Activated CD8-positive, alpha-beta memory T cell treated with anti-CD3 and anti-CD28 coated beads, Interleukin-2, amount 50 U/mL, for 4 hours (primary cell): ENCODE results near the gene ARVCF.

Experiments
- DNase-seq: peaks from one replicate; pipeline ENCODE4 v3.0.0-alpha.2; 2020

The ARVCF gene

DNA sequence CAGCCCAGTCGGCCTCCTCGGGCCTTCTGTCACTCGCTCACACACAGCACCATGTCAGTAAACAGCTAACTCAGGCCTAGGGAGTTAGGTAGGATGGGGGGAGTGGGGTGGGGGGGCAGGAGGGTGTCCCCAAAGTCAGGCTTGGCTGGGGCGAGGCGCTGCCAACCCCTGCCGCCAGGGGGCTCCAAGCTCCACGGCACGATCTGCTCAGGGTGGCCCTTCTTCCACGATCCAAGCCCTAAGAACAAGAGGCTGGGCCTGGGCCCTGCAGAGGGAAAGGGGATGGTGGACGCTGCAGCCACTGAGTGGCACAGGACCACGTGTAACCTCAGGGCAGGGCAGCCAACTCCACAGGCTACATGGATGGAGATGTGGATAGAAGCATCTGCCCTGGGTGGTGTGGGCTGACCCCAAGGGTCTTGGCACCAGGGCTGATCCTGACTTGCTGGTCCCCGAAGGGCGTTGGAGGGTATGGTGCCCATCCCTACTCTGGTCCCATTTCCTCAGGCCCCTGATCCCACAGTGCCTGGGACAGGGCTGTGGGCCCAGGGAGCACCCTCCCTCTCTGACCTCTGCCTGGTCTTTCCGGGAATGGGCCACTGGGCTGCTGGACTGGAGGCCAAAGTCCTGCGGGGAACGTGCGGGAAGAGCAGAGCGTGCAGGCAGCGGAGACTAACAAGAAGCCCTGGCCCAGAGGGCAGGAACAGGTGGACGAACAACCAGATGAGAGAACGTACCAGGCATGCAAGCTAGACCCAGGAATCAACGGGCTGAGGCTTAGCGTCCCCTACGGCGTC, 45.9 kb downstream of the ARVCF start:
- peak; percentile 84 for DNase-seq

DNA sequence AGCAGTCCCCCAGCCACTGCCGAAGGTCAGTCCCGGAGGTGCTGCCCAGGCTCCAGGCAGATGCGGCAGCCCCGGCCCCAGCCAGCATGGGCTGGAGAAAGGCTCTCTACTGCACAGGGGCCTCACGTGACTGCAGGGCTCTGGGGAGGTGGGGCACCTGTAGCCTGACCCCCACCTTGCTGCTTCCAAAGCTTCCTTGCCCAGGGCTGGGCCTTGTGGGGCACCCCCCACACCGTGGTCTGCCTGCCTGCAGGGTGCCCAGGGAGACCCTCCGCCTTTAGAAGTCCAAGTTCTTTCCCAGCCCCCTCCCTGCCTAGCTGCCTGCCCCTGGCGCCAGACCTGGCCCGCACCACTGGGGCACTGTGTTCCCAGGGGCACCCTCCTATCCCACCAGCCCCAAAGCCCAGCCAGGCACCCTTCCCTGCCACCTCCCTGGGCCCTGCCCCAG, 46.6 kb downstream of the ARVCF start:
- DNase-seq, result no peak

DNA sequence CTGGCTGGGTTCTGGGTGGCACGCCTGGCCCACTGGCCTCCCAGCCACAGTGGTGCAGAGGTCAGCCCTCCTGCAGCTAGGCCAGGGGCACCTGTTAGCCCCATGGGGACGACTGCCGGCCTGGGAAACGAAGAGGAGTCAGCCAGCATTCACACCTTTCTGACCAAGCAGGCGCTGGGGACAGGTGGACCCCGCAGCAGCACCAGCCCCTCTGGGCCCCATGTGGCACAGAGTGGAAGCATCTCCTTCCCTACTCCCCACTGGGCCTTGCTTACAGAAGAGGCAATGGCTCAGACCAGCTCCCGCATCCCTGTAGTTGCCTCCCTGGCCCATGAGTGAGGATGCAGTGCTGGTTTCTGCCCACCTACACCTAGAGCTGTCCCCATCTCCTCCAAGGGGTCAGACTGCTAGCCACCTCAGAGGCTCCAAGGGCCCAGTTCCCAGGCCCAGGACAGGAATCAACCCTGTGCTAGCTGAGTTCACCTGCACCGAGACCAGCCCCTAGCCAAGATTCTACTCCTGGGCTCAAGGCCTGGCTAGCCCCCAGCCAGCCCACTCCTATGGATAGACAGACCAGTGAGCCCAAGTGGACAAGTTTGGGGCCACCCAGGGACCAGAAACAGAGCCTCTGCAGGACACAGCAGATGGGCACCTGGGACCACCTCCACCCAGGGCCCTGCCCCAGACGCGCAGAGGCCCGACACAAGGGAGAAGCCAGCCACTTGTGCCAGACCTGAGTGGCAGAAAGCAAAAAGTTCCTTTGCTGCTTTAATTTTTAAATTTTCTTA, 47.3 kb downstream of the ARVCF start:
- DNase-seq, result no peak

DNA sequence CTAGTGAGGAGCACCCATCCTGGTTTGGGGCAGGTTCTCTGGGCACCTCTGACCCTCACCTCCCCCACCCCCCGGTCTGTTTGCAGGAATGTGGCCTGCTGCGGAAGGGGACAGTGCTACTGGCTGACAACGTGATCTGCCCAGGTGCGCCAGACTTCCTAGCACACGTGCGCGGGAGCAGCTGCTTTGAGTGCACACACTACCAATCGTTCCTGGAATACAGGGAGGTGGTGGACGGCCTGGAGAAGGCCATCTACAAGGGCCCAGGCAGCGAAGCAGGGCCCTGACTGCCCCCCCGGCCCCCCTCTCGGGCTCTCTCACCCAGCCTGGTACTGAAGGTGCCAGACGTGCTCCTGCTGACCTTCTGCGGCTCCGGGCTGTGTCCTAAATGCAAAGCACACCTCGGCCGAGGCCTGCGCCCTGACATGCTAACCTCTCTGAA, 48.2 kb downstream of the ARVCF start:
- no peak for DNase-seq

DNA sequence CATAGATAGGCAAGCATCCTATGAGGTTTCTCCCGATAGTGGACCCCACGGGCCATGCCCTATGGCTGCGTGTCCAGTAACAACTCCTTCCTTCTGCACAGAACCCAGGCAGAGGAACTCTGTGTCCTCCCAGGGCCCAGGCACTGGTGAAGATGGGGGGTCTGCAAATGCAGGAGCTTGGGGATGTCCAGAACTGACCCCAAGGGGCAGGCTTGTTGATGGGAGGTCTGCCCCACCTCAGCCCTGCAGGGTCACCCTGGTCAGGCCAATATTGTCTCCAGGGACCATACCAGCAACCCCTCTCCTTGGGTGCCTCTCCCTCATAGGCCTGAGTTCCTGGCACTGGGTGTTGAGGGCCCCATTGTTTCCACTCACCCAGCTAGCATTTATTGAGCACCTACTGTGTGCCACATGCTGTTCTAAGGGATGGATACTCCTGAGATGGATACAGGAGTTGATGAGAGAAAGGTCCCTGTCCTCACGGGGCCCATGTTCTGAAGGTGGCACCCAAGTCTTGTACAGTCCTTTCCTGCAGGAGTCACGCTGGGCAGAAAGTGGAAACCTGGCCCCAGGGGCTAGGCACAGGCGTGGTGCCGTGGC, 48.7 kb downstream of the ARVCF start:
- DNase-seq, result no peak

DNA sequence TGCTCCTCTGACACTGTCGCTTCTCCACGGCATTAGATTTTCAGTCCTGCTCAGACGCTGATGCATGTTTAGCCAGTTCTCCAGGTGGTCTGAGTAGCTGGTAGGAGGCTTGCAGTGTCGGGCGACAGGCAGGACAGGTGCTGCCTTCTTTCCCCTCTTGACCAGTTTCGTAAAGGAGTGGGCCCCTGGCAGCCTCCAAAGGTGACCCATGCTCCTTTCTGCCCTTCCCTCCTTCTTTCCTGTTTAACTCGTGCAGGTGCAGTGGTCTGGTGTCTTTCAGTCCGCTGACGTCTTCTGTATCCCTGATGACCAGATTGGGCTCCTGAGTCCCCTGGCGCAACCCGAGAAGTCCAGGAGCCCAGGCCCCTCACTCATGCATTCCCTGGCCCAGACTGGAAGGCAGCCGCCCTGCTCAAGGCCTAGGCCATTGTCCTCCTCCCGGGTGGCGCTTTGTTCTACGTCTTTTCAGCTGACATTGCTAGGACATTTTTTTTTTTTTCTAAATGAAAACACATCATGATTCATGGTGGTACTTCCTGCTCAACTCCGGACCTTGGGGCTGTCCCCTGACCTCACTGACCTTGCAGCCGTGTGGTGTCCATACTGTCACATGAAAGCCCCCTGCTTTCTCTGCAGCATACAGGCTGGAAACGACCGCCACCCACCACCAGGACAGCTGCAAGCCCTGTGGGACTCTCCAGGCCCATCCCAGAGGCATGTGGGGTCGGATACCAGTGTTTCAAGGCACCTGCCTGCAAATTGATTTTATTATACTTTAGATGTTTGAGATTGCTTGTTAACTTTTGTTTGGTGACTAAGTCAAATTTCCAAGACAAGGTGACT, 49.5 kb downstream of the ARVCF start:
- no peak for DNase-seq

DNA sequence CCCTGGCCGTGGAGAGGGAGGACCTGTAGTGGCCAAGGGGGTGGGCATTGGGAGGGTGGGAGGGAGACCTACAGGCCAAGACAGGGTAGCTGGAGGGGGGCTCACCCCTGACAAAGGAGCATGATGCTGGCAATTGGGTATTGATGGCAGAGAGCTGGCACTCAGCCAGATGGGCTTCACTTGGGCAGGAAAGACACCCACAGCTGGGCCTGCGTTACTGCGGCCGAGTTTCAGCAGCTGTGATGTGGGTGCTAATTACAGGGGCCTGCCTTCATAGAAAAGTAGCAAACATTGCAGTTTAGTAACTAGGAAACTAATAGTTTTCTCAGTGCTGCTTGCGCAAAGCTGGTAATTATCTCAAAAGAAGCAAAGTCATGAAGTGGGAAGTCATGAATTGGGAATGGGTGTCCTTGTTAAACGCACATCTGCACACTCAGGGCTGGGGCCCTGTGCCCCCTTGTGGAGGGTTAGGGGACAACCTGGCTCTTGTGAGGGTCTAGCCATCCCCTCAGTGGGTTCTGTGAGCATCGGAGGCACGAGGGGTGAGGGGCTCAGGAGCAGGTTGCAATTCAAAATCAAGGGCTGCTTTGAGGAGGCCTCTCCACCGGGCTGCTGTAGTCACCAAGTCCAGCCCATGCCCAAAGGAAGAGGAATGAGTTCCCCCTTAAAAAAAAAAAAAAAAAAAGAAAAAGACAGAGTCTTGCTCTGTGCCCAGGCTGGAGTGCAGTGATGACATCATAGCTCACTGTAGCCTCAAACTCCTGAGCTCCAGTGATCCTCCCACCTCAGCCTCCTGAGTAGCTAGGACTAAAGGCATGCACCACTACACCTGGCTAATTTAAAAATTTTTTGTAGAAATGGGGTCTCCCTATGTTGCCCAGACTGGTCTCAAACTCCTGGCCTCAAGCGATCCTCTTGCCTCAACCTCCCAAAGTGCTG, 50.6 kb downstream of the ARVCF start:
- DNase-seq, result no peak

DNA sequence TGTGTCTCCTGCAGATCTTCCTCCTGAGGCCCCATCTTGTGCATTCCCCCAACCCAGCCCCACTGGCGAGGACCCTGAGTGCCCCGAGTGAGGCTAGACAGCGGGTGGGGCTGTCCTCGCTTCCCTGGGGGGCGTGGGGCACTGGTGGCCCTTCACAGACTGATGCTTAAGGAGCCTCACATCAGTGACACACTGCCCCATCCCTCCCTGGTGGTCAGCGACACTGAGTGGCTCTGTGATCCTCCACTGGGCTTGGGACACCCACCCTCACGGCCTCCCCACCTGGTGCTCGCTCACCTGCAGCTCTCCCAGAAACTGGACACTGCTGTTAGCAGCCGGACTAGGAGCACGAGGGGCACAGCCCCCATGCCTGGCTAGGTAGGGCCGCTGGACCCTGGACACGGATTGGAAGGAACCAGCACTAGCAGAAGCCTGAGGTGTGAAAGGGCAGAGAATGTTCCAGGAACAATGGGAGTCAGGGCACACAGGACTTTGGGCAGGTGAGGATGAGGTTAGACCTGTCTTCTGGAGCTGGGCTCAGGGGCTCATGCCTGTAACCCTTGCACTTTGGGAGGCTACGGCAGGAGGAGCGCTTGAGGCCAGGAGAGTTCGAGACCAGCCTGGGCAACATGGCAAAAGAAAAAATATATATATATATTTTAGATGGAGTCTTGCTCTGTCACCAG, 51.8 kb downstream of the ARVCF start:
- no peak for DNase-seq

DNA sequence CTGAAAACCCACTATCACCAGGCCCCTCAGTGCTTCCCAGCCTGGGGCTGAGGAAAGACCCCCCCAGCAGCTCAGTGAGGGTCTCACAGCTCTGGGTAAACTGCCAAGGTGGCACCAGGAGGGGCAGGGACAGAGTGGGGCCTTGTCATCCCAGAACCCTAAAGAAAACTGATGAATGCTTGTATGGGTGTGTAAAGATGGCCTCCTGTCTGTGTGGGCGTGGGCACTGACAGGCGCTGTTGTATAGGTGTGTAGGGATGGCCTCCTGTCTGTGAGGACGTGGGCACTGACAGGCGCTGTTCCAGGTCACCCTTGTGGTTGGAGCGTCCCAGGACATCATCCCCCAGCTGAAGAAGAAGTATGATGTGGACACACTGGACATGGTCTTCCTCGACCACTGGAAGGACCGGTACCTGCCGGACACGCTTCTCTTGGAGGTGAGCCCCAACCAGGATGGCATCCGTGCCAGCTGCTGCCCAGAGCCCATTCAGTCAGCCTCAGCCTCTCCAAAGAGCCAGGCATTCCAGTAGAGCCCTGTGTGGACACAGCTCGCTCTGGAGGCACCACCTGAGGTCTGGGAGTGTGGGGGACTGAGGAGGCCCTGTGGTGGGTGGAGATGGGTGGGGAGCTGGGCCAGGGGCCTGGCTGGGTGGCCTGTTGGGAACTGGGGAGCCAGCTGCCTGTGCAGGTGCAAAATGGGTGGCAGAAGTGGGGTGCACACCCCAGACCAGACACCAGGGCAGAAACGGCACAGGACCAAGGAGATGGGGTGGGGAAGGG, 52.6 kb downstream of the ARVCF start:
- DNase-seq, result no peak

DNA sequence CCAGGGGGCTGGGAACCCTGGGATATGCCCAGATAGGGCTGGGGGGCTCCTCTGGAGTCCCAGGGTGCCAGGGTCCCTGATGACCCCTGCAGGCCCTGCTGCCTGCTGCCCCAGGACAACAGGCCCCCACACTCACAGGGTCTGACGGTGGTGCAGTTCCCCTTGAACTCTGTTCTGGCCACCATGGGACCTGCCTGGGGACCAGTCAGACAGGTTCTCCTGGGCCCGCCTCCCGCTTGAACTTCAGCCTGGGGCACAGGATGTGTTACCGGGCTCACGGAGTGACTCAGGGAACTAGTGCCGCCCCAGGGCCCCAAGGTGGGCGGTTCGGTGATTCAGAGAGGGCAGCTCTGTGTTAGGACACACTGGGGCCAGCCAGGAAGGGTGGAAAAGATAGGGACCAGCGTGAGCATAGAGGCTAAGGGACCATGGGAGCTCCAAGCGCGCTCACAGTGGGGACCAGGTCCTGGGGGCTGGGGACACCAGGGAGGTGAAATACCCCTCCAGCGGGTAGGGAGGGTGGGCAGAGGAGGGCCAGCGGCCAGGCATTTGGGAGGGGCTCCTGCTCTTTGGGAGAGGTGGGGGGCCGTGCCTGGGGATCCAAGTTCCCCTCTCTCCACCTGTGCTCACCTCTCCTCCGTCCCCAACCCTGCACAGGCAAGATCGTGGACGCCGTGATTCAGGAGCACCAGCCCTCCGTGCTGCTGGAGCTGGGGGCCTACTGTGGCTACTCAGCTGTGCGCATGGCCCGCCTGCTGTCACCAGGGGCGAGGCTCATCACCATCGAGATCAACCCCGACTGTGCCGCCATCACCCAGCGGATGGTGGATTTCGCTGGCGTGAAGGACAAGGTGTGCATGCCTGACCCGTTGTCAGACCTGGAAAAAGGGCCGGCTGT, 53.5 kb downstream of the ARVCF start:
- DNase-seq, result no peak

DNA sequence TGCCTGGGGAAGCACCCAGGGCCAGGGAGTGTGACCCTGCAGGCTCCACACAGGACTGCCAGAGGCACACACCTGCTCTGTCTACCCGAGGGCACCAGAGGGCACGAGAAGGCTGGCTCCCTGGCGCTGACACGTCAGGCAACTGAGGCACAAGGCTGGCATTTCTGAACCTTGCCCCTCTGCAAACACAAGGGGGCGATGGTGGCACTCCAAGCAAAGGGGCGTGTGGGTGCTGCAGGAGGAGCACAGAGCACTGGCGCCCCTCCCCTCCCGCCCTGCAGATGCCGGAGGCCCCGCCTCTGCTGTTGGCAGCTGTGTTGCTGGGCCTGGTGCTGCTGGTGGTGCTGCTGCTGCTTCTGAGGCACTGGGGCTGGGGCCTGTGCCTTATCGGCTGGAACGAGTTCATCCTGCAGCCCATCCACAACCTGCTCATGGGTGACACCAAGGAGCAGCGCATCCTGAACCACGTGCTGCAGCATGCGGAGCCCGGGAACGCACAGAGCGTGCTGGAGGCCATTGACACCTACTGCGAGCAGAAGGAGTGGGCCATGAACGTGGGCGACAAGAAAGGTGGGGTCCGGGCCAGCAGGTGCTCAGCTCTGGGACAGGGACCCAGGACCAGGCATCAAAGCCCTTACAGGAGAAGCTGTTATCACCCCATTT, 54.2 kb downstream of the ARVCF start:
- DNase-seq, result peak; percentile 56

DNA sequence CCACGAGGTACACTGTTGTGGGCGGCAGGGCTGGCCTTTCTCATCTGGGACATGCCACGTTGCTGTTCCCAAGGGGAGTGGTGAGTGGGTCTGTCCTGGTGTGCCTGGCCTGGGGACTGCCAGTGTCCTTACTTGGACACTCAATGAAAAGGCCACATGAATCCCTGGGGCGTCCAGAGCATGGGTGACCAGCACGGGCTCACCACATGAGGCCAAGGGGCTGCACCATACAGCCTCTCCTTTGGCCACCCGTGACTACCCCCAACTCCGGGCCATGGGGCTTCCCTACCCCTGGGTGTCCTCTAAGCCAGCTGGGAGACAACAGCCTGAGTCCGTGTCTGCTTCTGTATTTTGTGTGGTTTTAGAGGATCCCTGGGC, 54.8 kb downstream of the ARVCF start:
- DNase-seq, result no peak

DNA sequence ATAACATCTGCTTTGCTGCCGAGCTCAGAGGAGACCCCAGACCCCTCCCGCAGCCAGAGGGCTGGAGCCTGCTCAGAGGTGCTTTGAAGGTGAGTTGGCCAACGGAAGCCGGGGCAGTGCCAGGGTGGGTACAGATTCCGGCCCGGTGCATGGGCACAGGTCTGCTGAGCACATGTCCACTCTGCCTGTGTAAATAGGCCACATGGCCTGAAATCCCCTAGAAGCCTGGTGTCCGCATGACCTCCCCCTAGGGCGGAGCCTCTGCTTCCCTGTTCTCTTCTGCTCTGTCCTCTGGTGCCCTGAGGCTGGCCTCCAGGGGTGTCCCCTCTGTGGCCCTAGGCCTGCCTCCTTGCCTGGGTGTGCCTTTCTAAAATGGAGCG, 55.4 kb downstream of the ARVCF start:
- DNase-seq, result no peak

DNA sequence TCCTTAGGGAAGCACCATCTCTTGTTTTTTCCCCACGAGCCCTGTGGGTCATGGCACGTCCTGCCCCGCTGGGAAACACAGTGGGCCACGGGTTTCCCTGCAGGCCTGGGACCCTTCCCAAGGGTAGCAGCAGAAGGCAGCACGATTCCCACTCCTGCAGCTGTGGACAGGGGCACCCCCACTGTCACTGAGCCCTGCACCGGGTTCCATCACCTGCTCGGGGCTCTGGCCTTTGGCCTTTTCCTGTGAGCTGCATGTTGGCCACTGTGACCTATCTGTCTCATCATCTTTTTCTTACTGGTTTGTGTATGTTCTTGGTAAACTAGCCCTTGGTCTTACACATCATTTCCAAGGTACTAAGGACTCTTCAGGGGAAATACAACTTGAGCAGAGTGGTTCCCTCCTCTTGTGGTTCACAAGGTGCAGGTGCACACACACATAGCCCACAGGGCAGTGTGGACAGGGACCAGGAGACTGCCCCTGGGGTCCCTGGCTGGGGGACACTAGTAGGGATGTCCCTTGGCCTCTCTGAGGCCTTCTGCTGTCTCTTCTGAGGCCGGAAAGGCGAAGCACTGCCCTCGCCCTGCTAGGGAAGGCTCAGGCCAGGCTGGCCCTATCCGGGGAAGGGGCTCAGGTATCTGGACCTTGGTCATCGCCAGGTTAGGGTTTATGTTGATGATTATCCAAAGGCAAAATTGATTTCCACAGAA, 56.0 kb downstream of the ARVCF start:
- no peak for DNase-seq

DNA sequence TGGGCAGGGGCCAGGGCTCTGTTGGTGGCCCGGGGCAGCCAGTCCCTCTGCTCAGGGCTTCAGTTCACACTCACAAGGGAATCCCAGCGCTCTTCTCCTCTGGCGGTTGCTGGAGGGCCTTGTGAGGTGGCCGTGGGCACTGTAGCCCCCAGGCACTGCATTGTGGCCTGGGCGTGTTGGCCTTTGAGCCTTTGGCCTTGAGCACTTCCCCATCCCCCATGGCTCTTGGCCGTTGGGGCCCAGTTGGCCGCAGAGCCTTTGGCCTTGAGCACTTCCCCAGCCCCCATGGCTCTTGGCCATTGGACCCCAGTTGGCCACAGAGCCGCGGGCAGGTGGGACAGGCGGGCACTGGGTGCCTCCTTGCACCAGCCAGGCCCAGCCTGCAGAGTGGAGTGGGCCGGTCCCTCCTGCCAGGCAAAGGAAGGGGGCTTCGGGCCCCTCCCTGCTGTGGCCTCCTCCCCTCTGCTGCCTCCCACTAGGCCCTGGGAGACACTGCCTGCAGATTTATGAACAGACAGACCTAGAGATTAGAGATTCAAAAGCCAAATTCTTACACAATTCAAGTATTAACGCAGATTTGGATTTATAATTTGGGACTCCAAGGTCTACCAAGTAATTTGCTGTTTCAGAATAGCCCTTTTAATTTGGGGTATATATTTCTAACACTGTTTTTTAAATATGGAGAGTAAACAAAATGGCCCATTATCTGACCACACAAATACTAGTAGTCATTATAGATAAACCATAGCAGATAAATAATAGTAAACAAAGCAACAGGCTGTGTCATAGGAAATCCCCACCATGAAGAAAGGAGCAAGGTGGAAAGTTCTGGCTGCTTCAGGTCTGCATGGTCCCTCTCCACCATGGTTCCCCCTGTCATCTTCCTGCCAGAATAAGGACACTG, 56.8 kb downstream of the ARVCF start:
- DNase-seq, result no peak

DNA sequence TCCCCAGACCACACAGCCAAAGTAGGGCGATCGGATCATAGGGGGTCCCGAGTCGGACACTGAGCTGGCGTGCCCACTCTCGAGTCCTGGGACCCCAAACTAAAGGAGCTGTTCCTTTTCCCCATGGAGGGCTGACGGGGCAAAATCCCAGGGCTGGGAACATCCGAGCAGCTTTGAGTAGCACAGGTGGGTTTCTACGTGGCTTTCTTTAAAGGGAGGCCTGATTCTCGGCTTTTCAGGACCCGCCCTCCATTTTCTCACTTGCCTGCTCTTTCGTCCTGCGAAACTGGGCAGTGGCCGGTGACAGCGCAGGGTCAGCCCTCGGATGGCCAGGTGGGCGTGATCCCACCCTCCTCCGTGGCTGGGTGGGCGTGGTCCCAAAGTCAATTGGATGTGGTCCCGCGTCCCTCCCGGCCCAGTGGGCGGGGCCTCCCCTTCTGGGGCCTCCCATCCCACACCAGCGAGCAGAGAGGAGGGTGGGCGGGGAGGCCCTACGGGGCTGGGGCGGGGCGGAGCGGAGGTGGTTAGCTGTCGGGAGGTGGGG, 57.5 kb downstream of the ARVCF start:
- no peak for DNase-seq
